IMR-90 (cell line): ENCODE results near the gene GPR3. TPM values are rescaled to one million over a fixed set of nuclear protein-coding genes. Genes with fewer than 3 reads are reported as not detected.

Experiments
- ATAC-seq: fragments of 200-7000 bp; cut with Tn5 transposase; 2 replicates; pipeline ENCODE4 v1.9.1; 2020; ENCODE audit warnings: low read depth, mild to moderate bottlenecking, moderate library complexity
- BruUV-seq: library from RNA; stranded (reverse); fragments of 400-500 nt; replicated peaks from 2 replicates; lab custom pipeline; 2021; lab: Mats Ljungman, UMichigan
- CTCF ChIA-PET: fragments of 300-600 bp; formaldehyde crosslinking; extraction: SDS; loops from one replicate; lab custom pipeline; 2021; ENCODE audit warnings: antibody characterized with exemption; lab: Yijun Ruan, JAX
- POLR2A ChIA-PET: fragments of 300-600 bp; sonication (Branson Sonifier 250); formaldehyde crosslinking; loops from one replicate; lab custom pipeline; 2022; ENCODE audit warnings: antibody characterized with exemption; ENCODE audit not compliant: unreplicated experiment; lab: Charles Lee
- DNase-seq: peaks from one replicate; pipeline ENCODE4 v3.0.0; 2013
- H2AFZ ChIP-seq: replicated peaks from 2 replicates; pipeline ENCODE3; 2013; ENCODE audit warnings: low read length, mild to moderate bottlenecking; ENCODE audit not compliant: poor library complexity
- H2AK5ac ChIP-seq: 2 replicates; pipeline ENCODE4 v1.6.1; 2013; ENCODE audit warnings: low read depth, low read length, inconsistent platforms
- H2AK9ac ChIP-seq: replicated peaks from 2 replicates; pipeline ENCODE3; 2013; ENCODE audit warnings: mild to moderate bottlenecking, low read depth, low read length, moderate library complexity; ENCODE audit not compliant: poor library complexity
- H2BK120ac ChIP-seq: 2 replicates; pipeline ENCODE4 v1.6.1; 2013; ENCODE audit warnings: low read depth, low read length, inconsistent platforms
- H2BK15ac ChIP-seq: 3 replicates; pipeline ENCODE4 v1.6.1; 2013; ENCODE audit warnings: low read depth, low read length, inconsistent platforms
- H2BK20ac ChIP-seq: 2 replicates; pipeline ENCODE4 v1.6.1; 2013; ENCODE audit warnings: low read depth, mild to moderate bottlenecking, inconsistent platforms, low read length, moderate library complexity
- H2BK5ac ChIP-seq: 2 replicates; pipeline ENCODE4 v1.6.1; 2013; ENCODE audit warnings: mild to moderate bottlenecking, low read depth, low read length, inconsistent platforms; ENCODE audit not compliant: poor library complexity, severe bottlenecking
- H3K14ac ChIP-seq: replicated peaks from 2 replicates; pipeline ENCODE4 v1.6.1; 2013; ENCODE audit warnings: low read depth, low read length, inconsistent platforms
- H3K18ac ChIP-seq: 2 replicates; pipeline ENCODE4 v1.6.1; 2013; ENCODE audit warnings: low read depth, low read length, control low read depth
- H3K23ac ChIP-seq: 2 replicates; pipeline ENCODE4 v1.6.1; 2013; ENCODE audit warnings: low read depth, low read length, inconsistent platforms
- H3K27ac ChIP-seq: 2 replicates; pipeline ENCODE4 v1.5.1; 2013; ENCODE audit warnings: mild to moderate bottlenecking, control low read depth, low read length; ENCODE audit not compliant: insufficient read depth
- H3K27me3 ChIP-seq: 2 replicates; pipeline ENCODE4 v1.6.1; 2013; ENCODE audit warnings: low read length; ENCODE audit not compliant: control insufficient read depth, insufficient read depth
- H3K36me3 ChIP-seq: 2 replicates; pipeline ENCODE4 v1.6.1; 2013; ENCODE audit warnings: low read length, mixed read lengths; ENCODE audit not compliant: control insufficient read depth, insufficient read depth
- H3K4ac ChIP-seq: 2 replicates; pipeline ENCODE4 v1.6.1; 2013; ENCODE audit warnings: low read depth, low read length, inconsistent platforms
- H3K4me1 ChIP-seq: 2 replicates; pipeline ENCODE4 v1.6.1; 2013; ENCODE audit warnings: low read length, mixed read lengths; ENCODE audit not compliant: control insufficient read depth, insufficient read depth
- H3K4me2 ChIP-seq: 2 replicates; pipeline ENCODE4 v1.6.1; 2013; ENCODE audit warnings: low read depth, mild to moderate bottlenecking, control low read depth, low read length, moderate library complexity
- H3K4me3 ChIP-seq: 2 replicates; pipeline ENCODE4 v1.5.1; 2013; ENCODE audit warnings: low read depth, mild to moderate bottlenecking, control low read depth, low read length, moderate library complexity; ENCODE audit not compliant: insufficient read depth
- H3K56ac ChIP-seq: 2 replicates; pipeline ENCODE4 v1.6.1; 2013; ENCODE audit warnings: low read length, inconsistent platforms; ENCODE audit not compliant: insufficient read depth; ENCODE audit errors: extremely low read depth
- H3K79me1 ChIP-seq, 2 experiments: 2 replicates each; pipeline ENCODE4 v1.6.1; 2013; ENCODE audit warnings: low read length in 2 of 2, inconsistent platforms in 1 of 2, low read depth in 1 of 2
- H3K9ac ChIP-seq: 2 replicates; pipeline ENCODE4 v1.6.1; 2013; ENCODE audit warnings: low read depth, low read length, control low read depth
- H3K9me1 ChIP-seq: 2 replicates; pipeline ENCODE4 v1.6.1; 2013; ENCODE audit warnings: low read length, inconsistent platforms; ENCODE audit not compliant: insufficient read depth
- H3K9me3 ChIP-seq: 2 replicates; pipeline ENCODE4 v1.6.1; 2013; ENCODE audit warnings: low read length; ENCODE audit not compliant: control insufficient read depth, insufficient read depth
- H4K20me1 ChIP-seq: 2 replicates; pipeline ENCODE4 v1.6.1; 2013; ENCODE audit warnings: low read length, inconsistent platforms; ENCODE audit not compliant: insufficient read depth
- H4K5ac ChIP-seq: 2 replicates; pipeline ENCODE4 v1.6.1; 2013; ENCODE audit warnings: mild to moderate bottlenecking, low read depth, low read length, control low read depth
- H4K8ac ChIP-seq, 2 experiments: 2 replicates each; pipeline ENCODE4 v1.6.1; 2013; ENCODE audit warnings: low read depth in 2 of 2, low read length in 2 of 2, control low read depth in 1 of 2, inconsistent platforms in 1 of 2
- H4K91ac ChIP-seq: 2 replicates; pipeline ENCODE4 v1.6.1; 2013; ENCODE audit warnings: low read depth, low read length, inconsistent platforms; ENCODE audit not compliant: insufficient read depth
- BHLHE40 ChIP-seq: fragments of 150-350 bp; IDR thresholded peaks from 2 replicates; pipeline ENCODE4 v1.6.1; 2016; ENCODE audit warnings: mild to moderate bottlenecking, low read depth, low read length
- CEBPB ChIP-seq: IDR thresholded peaks from 2 replicates; pipeline ENCODE4 v1.6.1; 2012; ENCODE audit warnings: low read depth, low read length, improper control_type of control experiment
- CHD1 ChIP-seq: IDR thresholded peaks from 2 replicates; pipeline ENCODE4 v1.6.1; 2012; ENCODE audit warnings: low read depth, low read length, improper control_type of control experiment
- CTCF ChIP-seq: conservative IDR thresholded peaks from 2 replicates; pipeline ENCODE4 v1.5.1; 2012; ENCODE audit warnings: mild to moderate bottlenecking, low read depth, low read length, improper control_type of control experiment
- ELK1 ChIP-seq: fragments of 150-350 bp; IDR thresholded peaks from 2 replicates; pipeline ENCODE4 v1.6.1; 2016; ENCODE audit warnings: low read depth, mild to moderate bottlenecking, low read length, moderate library complexity, borderline replicate concordance
- FOS ChIP-seq: fragments of 150-350 bp; IDR thresholded peaks from 2 replicates; pipeline ENCODE4 v1.6.1; 2016; ENCODE audit warnings: low read depth, low read length
- MAZ ChIP-seq: IDR thresholded peaks from 2 replicates; pipeline ENCODE4 v1.6.1; 2012; ENCODE audit warnings: low read depth, mild to moderate bottlenecking, low read length, improper control_type of control experiment, moderate library complexity, borderline replicate concordance
- MXI1 ChIP-seq: IDR thresholded peaks from 2 replicates; pipeline ENCODE4 v1.6.1; 2012; ENCODE audit warnings: low read depth, mild to moderate bottlenecking, low read length, moderate library complexity, borderline replicate concordance
- NFE2L2 ChIP-seq: fragments of 150-350 bp; IDR thresholded peaks from 2 replicates; pipeline ENCODE4 v1.6.1; 2016; ENCODE audit warnings: low read depth, mild to moderate bottlenecking, low read length
- RAD21 ChIP-seq: IDR thresholded peaks from 2 replicates; pipeline ENCODE4 v1.6.1; 2012; ENCODE audit warnings: low read length, improper control_type of control experiment
- RCOR1 ChIP-seq: IDR thresholded peaks from 2 replicates; pipeline ENCODE4 v1.6.1; 2012; ENCODE audit warnings: mild to moderate bottlenecking, low read length, improper control_type of control experiment; ENCODE audit not compliant: insufficient replicate concordance
- RFX5 ChIP-seq: IDR thresholded peaks from 2 replicates; pipeline ENCODE4 v1.8.0; 2012; ENCODE audit warnings: low read depth, mild to moderate bottlenecking, low read length, moderate library complexity
- USF2 ChIP-seq: fragments of 150-350 bp; IDR thresholded peaks from 2 replicates; pipeline ENCODE4 v1.6.1; 2017; ENCODE audit warnings: mild to moderate bottlenecking, antibody characterized with exemption, low read length, low read depth
- WGBS, 2 experiments: methylation state at CpG; one replicate each; pipeline versions ENCODE4 v1.1.5 to v1.1.7; 2013; ENCODE audit warnings: missing lambda C conversion rate in 2 of 2; ENCODE audit not compliant: insufficient read length in 1 of 2; ENCODE audit errors: extremely low coverage in 2 of 2; 5-methylcytosine and 5-hydroxymethylcytosine counted together
- dilution Hi-C: fragments of 300-500 bp; cut with HindIII; formaldehyde crosslinking; loops from one replicate; pipeline ENCODE4 v1.14.3; 2018; ENCODE audit warnings: low sequenced_read_pairs; ENCODE audit not compliant: unreplicated experiment
- in situ Hi-C: fragments of 300-500 bp; cut with MboI; formaldehyde crosslinking; loops from 3 replicates; pipeline ENCODE4 v1.14.3; 2019; ENCODE audit warnings: low sequenced_read_pairs, inconsistent platforms, mixed read lengths
- intact Hi-C: fragments of 100-400 bp; cut with micrococcal nuclease; formaldehyde crosslinking; loops from 2 replicates; pipeline ENCODE4 v1.10.0; 2022
- polyA plus RNA-seq, 3 experiments: library from polyadenylated mRNA; depleted of rRNA; stranded (reverse); fragments of >200 nt; gene quantifications; 2 replicates each; pipeline ENCODE4 v1.2.3, GENCODE V29; 2012; ENCODE audit warnings: low replicate concordance in 1 of 3
- total RNA-seq: library from RNA; depleted of rRNA; stranded (reverse); fragments of >200 nt; gene quantifications from 2 replicates; pipeline ENCODE4 v1.2.3, GENCODE V29; 2012

The GPR3 gene
- total and polyA plus RNA-seq, 2 of the 4 experiments (the other 2 are of a cell fraction): 0.72 to 4.8 TPM

GRCh38 chr1:27353166-27353565 is 39.3 kb upstream of the GPR3 start:
- in situ Hi-C loops: no loop called here
- H2AFZ ChIP-seq: no peak overlapping the region
- no peak overlapping the region for H2AK9ac ChIP-seq
- peaks cover 5% of the 10 kb centered on the region; the same call in 1 of the 2 replicates for H3K4me1 ChIP-seq
- no peak overlapping the region for H2BK20ac ChIP-seq
- H2BK5ac ChIP-seq: no peak overlapping the region
- no peak overlapping the region for H3K4me2 ChIP-seq
- no peaks in the 10 kb centered on the region; the same call in 1 of the 2 replicates for H3K9me1 ChIP-seq
- H3K9ac ChIP-seq: no peak overlapping the region
- TF ChIP-seq ELK1: no peak
- no peak for TF ChIP-seq CTCF
- TF ChIP-seq USF2: no peak
- no peak for TF ChIP-seq CHD1
- no peak for TF ChIP-seq CEBPB
- no peak for TF ChIP-seq RCOR1
- TF ChIP-seq MXI1: no peak
- no peak for TF ChIP-seq MAZ
- TF ChIP-seq FOS: no peak
- TF ChIP-seq RAD21: no peak
- TF ChIP-seq RFX5: no peak
- no peak for TF ChIP-seq BHLHE40
- TF ChIP-seq NFE2L2: no peak
- no peak overlapping the region for H3K18ac ChIP-seq
- no peak overlapping the region for H4K8ac ChIP-seq
- H4K20me1 ChIP-seq: no peaks in the 10 kb centered on the region
- peaks cover 14% of the 10 kb centered on the region for H3K36me3 ChIP-seq
- no peak overlapping the region for H4K91ac ChIP-seq
- H3K27ac ChIP-seq: no peak overlapping the region
- no peaks in the 10 kb centered on the region for H3K79me1 ChIP-seq
- no peak overlapping the region for H2BK120ac ChIP-seq
- ChIA-PET POLR2A (no interaction called here), CTCF (interaction anchor here (0.6 kb wide), 1 partner anchor 8 kb away, joined by 3 read pairs; no protein-coding TSS in a partner anchor)
- ATAC-seq (no peak), DNase-seq (no peak)
- no peak overlapping the region for H3K23ac ChIP-seq
- no peak overlapping the region for H3K56ac ChIP-seq
- H3K4me3 ChIP-seq: no peak overlapping the region
- BruUV-seq: no TSS peak
- H2AK5ac ChIP-seq: no peak overlapping the region
- no peaks in the 10 kb centered on the region for H3K9me3 ChIP-seq
- H3K27me3 ChIP-seq: no peaks in the 10 kb centered on the region; the same call in 1 of the 2 replicates
- intact Hi-C loops: no loop called here
- no peak overlapping the region for H4K5ac ChIP-seq
- dilution Hi-C loops: no loop called here
- H3K4ac ChIP-seq: no peak overlapping the region
- no peak overlapping the region for H2BK15ac ChIP-seq
- no peak overlapping the region for H3K14ac ChIP-seq
- WGBS, 2 experiments: 92% methylated on average over 5 of the region's 13 CpGs; no CpG with 5 or more reads in 1 of the 2 experiments
